Prostate gland (tissue), 2 donors: ENCODE measurements around the gene TRAF4. TPM values are rescaled to one million over a fixed set of nuclear protein-coding genes. Genes with fewer than 3 reads are reported as not detected.

ENCODE experiments used
- DNase-seq: peaks from one replicate; pipeline ENCODE4 v3.0.0-alpha.2; 2019; ENCODE audit warnings: low spot score
- H3K27ac ChIP-seq, 2 donors: fragments of 200-600 bp; sonication (generic); 2 replicates each; pipeline ENCODE4 v1.5.1; 2017 to 2019
- H3K27me3 ChIP-seq: fragments of 200-600 bp; sonication (generic); replicated peaks from 2 replicates; pipeline ENCODE4 v1.5.1; 2019; ENCODE audit not compliant: insufficient read depth
- H3K36me3 ChIP-seq, 2 donors: fragments of 200-600 bp; sonication (generic); 1 replicate in 1 of 2; 2 replicates in 1 of 2; pipeline versions ENCODE4 v1.5.1 to v1.8.1; 2017 to 2019
- H3K4me1 ChIP-seq: fragments of 200-600 bp; sonication (generic); replicated peaks from 2 replicates; pipeline ENCODE4 v1.5.1; 2019
- H3K4me3 ChIP-seq, 2 donors: fragments of 200-600 bp; sonication (generic); 2 replicates each; pipeline ENCODE4 v1.5.1; 2017 to 2019
- H3K9me3 ChIP-seq: fragments of 200-600 bp; sonication (generic); 2 replicates; pipeline ENCODE4 v1.5.1; 2017
- POLR2A ChIP-seq: fragments of 450-650 bp; IDR thresholded peaks from one replicate; pipeline ENCODE4 v1.6.1; 2016; ENCODE audit warnings: antibody characterized with exemption, mild to moderate bottlenecking
- POLR2AphosphoS5 ChIP-seq: sonication (generic); formaldehyde crosslinking; IDR thresholded peaks from one replicate; pipeline ENCODE4 v1.6.1; 2017; ENCODE audit warnings: antibody characterized with exemption
- WGBS: methylation state at CpG from one replicate; pipeline ENCODE4 v1.1.5; 2018; 5-methylcytosine and 5-hydroxymethylcytosine counted together
- intact Hi-C: fragments of 100-400 bp; cut with DNase I; formaldehyde crosslinking; loops from one replicate; pipeline ENCODE4 v1.14.2; 2022
- total RNA-seq, 2 donors: library from RNA; depleted of rRNA; stranded (reverse); fragments of >200 nt; gene quantifications; one replicate each; pipeline ENCODE4 v1.1.0, GENCODE V29; 2016
- TF ChIP-seq, protein P1 (sequence below), 4 experiments: fragments of 200-600 bp in 2 of 4; fragments of 450-650 bp in 2 of 4; sonication (generic) in 2 of 4; IDR thresholded peaks; 1 replicate in 3 of 4; 2 replicates in 1 of 4; pipeline ENCODE4 v1.5.1; 2016 to 2019; ENCODE audit warnings: antibody characterized with exemption in 4 of 4, mild to moderate bottlenecking in 2 of 4, moderate library complexity in 2 of 4

TRAF4 gene
- total RNA-seq, 2 donors from 2014 or later, result 43.1 to 59.8 TPM

DNA sequence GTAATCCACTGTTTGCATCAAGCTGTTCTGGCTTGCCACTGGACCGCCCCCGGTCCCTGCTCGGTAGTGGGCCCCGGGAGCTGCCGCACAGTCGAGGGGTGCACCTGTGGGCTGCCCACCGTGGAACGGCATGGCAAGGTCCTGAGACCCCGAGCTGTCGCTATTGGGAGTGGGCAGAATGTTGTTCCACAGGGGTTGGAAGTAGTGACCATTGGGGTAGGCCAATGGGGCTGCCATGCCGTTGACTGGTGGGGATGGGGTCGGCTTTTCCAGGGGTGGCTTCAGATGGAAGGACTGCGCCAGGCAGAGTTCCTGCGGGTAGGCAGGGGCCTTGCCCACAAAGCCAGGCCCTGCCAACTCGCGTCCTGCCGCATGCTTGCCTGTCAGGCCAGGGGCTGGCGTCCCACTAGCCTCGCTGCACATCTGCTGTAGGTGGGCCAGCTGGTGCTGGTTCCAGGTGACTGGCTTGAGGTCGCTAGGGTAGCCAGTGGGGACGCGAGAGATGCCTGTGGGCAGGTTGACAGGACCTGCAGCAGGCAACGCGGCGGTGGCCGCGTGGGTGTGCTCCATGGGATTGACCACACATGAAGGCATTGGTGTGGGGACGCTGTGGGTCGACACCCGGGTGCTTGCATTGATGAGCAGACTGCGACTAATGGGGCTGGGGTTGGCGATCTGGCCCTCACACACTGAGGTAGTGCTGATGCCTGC, 14.8 kb downstream of the TRAF4 start:
- Histone ChIP-seq H3K27me3 (no peaks in the 10 kb centered on the region), H3K4me1 (peaks cover 10% of the 10 kb centered on the region), H3K36me3 (no peaks in the 10 kb centered on the region), H3K9me3 (no peaks in the 10 kb centered on the region), H3K4me3 (no peak overlapping the region), H3K27ac (no peak overlapping the region)
- no peak for DNase-seq
- 88% methylated on average over 27 of the region's 32 CpGs for WGBS
- TF ChIP-seq POLR2AphosphoS5 (no peak), POLR2A (no peak)
- TF ChIP-seq, protein P1, sequence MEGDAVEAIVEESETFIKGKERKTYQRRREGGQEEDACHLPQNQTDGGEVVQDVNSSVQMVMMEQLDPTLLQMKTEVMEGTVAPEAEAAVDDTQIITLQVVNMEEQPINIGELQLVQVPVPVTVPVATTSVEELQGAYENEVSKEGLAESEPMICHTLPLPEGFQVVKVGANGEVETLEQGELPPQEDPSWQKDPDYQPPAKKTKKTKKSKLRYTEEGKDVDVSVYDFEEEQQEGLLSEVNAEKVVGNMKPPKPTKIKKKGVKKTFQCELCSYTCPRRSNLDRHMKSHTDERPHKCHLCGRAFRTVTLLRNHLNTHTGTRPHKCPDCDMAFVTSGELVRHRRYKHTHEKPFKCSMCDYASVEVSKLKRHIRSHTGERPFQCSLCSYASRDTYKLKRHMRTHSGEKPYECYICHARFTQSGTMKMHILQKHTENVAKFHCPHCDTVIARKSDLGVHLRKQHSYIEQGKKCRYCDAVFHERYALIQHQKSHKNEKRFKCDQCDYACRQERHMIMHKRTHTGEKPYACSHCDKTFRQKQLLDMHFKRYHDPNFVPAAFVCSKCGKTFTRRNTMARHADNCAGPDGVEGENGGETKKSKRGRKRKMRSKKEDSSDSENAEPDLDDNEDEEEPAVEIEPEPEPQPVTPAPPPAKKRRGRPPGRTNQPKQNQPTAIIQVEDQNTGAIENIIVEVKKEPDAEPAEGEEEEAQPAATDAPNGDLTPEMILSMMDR (IDR thresholded peaks at IDR 0.05), result no peak
- intact Hi-C loops, result no loop called here

DNA sequence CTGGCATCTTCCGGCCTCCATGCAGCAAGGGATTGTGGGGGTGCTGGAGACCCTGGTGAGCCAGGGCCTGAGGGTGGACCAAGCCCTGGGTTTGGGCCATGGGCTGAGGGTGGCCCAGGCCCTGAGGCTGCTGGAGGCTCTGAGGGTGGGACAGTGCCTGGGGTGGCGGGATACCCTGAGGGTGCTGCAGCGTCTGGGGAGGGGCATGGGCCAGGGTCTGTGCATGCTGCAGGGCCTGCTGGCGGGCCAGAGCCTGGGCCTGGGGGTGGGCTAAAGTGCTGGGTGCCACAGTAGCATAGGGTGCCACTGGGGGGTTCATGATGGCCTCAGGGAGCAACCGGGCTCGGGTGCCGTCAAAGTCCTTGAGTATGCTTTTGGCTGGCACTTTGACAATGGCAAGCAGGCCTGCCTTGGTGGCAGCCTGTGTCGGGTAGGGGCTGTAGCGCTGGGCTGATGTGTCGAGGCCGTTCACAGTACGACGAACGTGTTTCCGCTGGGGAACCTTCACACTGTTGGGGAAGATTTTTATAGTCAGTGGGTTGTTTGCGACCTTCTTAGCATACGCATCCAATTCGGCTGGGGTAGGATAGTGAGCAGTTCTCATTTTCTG, 15.6 kb downstream of the TRAF4 start:
- no peak for DNase-seq
- WGBS, result 81% methylated on average over 18 of the region's 18 CpGs
- Histone ChIP-seq H3K27ac (no peak overlapping the region), H3K4me1 (peaks cover 10% of the 10 kb centered on the region), H3K27me3 (no peaks in the 10 kb centered on the region), H3K4me3 (no peak overlapping the region), H3K9me3 (no peaks in the 10 kb centered on the region), H3K36me3 (no peaks in the 10 kb centered on the region)
- no peak for TF ChIP-seq POLR2AphosphoS5
- TF ChIP-seq, protein P1 (IDR thresholded peaks at IDR 0.05), result no peak
- no peak for TF ChIP-seq POLR2A
- intact Hi-C loops, result no loop called here

DNA sequence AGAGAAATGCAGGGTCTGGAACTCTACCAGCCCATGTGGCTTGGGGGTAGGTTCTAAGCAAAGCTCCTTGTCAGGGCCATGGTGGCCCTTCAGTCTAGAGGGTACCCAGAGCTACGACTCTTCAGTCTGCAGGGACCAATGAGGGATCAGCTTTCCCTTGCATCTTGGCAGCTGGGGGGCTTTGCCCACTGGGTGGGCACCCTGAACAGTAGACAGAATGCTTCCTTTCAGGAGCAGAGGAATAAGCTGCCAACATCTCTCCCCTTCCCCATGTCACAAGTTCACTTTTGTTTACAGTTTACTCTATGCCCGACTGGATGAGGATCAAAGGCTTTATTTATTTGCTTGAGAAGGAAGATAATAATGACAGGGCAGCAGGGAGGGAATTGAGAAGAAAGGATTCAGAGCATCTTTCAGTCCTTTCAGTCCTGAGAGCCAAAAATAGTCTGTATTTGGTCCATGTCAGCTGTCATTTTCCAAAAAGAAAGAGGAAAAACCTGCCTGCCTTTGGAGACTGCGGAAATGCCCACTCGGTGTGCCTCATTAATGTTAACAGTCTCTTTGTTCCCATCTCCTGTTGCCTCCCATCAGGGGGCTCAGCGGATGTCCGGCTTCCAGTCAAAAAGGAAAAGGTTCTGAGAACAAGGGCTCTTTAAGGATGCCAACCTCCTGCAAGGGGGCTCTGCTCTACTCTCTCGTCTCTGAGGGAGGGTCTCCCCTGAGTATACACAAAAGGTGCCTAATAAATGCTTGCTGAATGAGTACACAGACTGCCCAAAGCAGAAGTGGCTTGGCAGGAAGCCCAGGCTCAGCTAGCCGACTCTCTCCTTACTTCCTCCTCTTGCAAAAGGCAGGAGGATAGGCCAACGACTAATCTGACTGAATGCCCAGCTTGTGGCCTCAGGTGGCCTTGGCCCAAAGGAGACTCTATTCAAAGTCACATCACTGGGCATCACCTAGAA, 17.1 kb downstream of the TRAF4 start:
- WGBS, result 20% methylated on average over 9 of the region's 9 CpGs
- H3K4me1 ChIP-seq, result peaks cover 10% of the 10 kb centered on the region
- peak; percentile 69 for TF ChIP-seq POLR2AphosphoS5
- TF ChIP-seq, protein P1 (IDR thresholded peaks at IDR 0.05), result no peak
- H3K27ac ChIP-seq, result peak overlapping the region; percentile 50 to 51
- H3K4me3 ChIP-seq, result no peak overlapping the region
- no peaks in the 10 kb centered on the region for H3K36me3 ChIP-seq
- intact Hi-C loops, result loop anchor here (5.0 to 10.0 kb wide), 3 partner anchors 94 to 156 kb away; partner anchors contain the start of genes ERAL1 and FLOT2
- no peaks in the 10 kb centered on the region for H3K27me3 ChIP-seq
- peak; percentile 86 for DNase-seq
- no peaks in the 10 kb centered on the region for H3K9me3 ChIP-seq

DNA sequence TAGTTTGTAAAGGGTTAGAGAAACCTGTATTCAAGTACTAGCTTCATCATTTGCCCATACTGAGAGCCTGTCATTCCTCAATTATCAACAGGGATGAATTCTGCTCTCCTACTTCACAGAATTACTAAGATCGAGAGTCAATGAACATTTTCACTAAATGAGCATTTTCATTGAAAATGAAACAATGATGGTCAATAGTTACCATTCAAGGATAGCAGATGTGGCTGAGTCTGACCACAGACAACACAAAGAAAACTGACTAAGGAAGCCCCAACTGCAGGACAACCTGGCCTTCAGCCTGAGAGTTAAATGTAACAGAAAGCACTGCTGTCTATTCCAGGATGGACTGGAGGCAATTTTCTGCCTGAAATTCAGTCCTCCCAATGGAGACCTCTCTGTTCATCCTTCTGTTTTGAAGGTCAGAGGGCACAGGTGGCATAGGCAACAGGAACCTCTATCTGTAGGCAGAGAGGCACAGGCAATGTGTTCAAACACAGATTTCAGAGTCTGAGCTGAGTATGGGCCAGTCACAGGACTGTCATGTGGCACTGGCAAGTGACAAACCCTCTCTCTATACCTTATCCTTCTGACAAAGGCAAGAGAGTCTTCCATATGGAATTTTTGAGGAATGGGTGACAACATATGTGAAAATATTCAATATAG, 19.5 kb downstream of the TRAF4 start:
- Histone ChIP-seq H3K4me3 (no peak overlapping the region), H3K4me1 (peaks cover 10% of the 10 kb centered on the region), H3K36me3 (no peaks in the 10 kb centered on the region), H3K27me3 (no peaks in the 10 kb centered on the region), H3K9me3 (no peaks in the 10 kb centered on the region), H3K27ac (no peak overlapping the region)
- intact Hi-C loops, result loop anchor here (5.0 to 10.0 kb wide), 3 partner anchors 92 to 154 kb away; partner anchors contain the start of genes ERAL1 and FLOT2
- WGBS, result 97% methylated on average over 1 of the region's 1 CpG
- no peak for TF ChIP-seq POLR2AphosphoS5
- no peak for DNase-seq
